Measurements from ENCODE around the gene BACE2. TPM values are rescaled to one million over a fixed set of nuclear protein-coding genes. Genes with fewer than 3 reads are reported as not detected.
A peak's percentile ranks its signal among the peaks of the same experiment; 100 is the strongest.

Gene BACE2
- total and polyA plus RNA-seq, 2 donors (not counting 3 experiments of a cell fraction or from before 2014, with no cell fraction given) = 113 to 184 TPM

- Histone ChIP-seq H3K9me3 (replicated peaks; ENCODE audit: control insufficient read depth, insufficient read depth, low read length) (no peaks in the 10 kb centered on the region), H3K79me2 (ENCODE audit: control insufficient read depth, insufficient read depth, low read length) (no peaks in the 10 kb centered on the region), H3K9ac (replicated peaks; ENCODE audit: extremely low read depth, insufficient read depth, low read length) (peak overlapping the region; percentile 79), H3K27ac (ENCODE audit: insufficient read depth, low read depth, low read length) (peak overlapping the region; percentile 99), H3K9me1 (replicated peaks; ENCODE audit: control insufficient read depth, extremely low read depth, insufficient read depth, low read length) (no peaks in the 10 kb centered on the region), H3K27me3 (ENCODE audit: control insufficient read depth in 2 of 2, insufficient read depth in 2 of 2, low read length in 2 of 2) (no peaks in the 10 kb centered on the region), H4K20me1 (replicated peaks; ENCODE audit: control insufficient read depth, extremely low read depth, insufficient read depth, low read length) (no peaks in the 10 kb centered on the region), H3K36me3 (ENCODE audit: control insufficient read depth in 2 of 2, extremely low read depth in 1 of 2, insufficient read depth in 2 of 2, low read length in 2 of 2) (peaks cover under 1 to 6% of the 10 kb centered on the region in 2 experiments), H3K4me3 (replicated peaks in 1 of 3; ENCODE audit: insufficient read depth in 1 of 3, low read depth in 1 of 3, low read length in 3 of 3) (no peak overlapping the region), H3K4me2 (ENCODE audit: insufficient read depth, low read length) (no peak overlapping the region), H3K4me1 (ENCODE audit: control insufficient read depth, extremely low read depth, insufficient read depth, low read length) (peaks cover 44% of the 10 kb centered on the region), H2AFZ (ENCODE audit: low read depth, low read length) (no peak overlapping the region)
- BruUV-seq (replicated peaks) = no TSS peak
- intact Hi-C loops (cut with micrococcal nuclease) (no loop called here), dilution Hi-C loops (cut with MboI; ENCODE audit: extremely low pct_ligation_motif_present, low sequenced_read_pairs) (no loop called here)
- ChIA-PET POLR2A (no interaction called here), CTCF (no interaction called here)
- DNase-seq (ENCODE audit: low read depth, low spot score) (no peak), FAIRE-seq (no peak)
- TF ChIP-seq POLR2A (IDR thresholded peaks at IDR 0.05; ENCODE audit: low read depth, low read length) = no peak
Observed at GRCh38 chr21:41249476-41249875, 81.5 kb downstream of the BACE2 start.

GRCh38 chr21:41250519-41250918 is 82.6 kb downstream of the BACE2 start:
- peak; percentile 93 for DNase-seq (ENCODE audit: low read depth, low spot score)
- H2AFZ ChIP-seq (ENCODE audit: low read depth, low read length) = no peak overlapping the region
- H3K36me3 ChIP-seq (ENCODE audit: control insufficient read depth in 2 of 2, extremely low read depth in 1 of 2, insufficient read depth in 2 of 2, low read length in 2 of 2) = peaks cover 2 to 8% of the 10 kb centered on the region in 2 experiments
- H3K9me1 ChIP-seq (replicated peaks; ENCODE audit: control insufficient read depth, extremely low read depth, insufficient read depth, low read length) = no peaks in the 10 kb centered on the region
- peak; percentile 28 for TF ChIP-seq GATA2 (IDR thresholded peaks at IDR 0.05; ENCODE audit: insufficient read depth, insufficient read length, low read depth, low read length)
- TF ChIP-seq JUN (IDR thresholded peaks at IDR 0.05; ENCODE audit: borderline replicate concordance, insufficient read depth, insufficient read length, low read depth) = peak; percentile 55
- TF ChIP-seq POLR2AphosphoS5 (IDR thresholded peaks at IDR 0.05; ENCODE audit: insufficient read depth, low read depth, low read length) = peak; percentile 45
- no peak for TF ChIP-seq FOS (IDR thresholded peaks at IDR 0.05; ENCODE audit: borderline replicate concordance, insufficient read depth, low read length)
- ChIA-PET CTCF (no interaction called here), POLR2A (no interaction called here)
- no peaks in the 10 kb centered on the region for H3K79me2 ChIP-seq (ENCODE audit: control insufficient read depth, insufficient read depth, low read length)
- no peaks in the 10 kb centered on the region for H3K27me3 ChIP-seq (ENCODE audit: control insufficient read depth in 2 of 2, insufficient read depth in 2 of 2, low read length in 2 of 2)
- peak; percentile 94 for FAIRE-seq
- H3K27ac ChIP-seq (ENCODE audit: insufficient read depth, low read depth, low read length) = peak overlapping the region; percentile 99
- no peaks in the 10 kb centered on the region for H3K9me3 ChIP-seq (replicated peaks; ENCODE audit: control insufficient read depth, insufficient read depth, low read length)
- no peaks in the 10 kb centered on the region for H4K20me1 ChIP-seq (replicated peaks; ENCODE audit: control insufficient read depth, extremely low read depth, insufficient read depth, low read length)
- no peak overlapping the region for H3K4me3 ChIP-seq (replicated peaks in 1 of 3; ENCODE audit: insufficient read depth in 1 of 3, low read depth in 1 of 3, low read length in 3 of 3)
- dilution Hi-C loops (cut with MboI; ENCODE audit: extremely low pct_ligation_motif_present, low sequenced_read_pairs) = no loop called here
- no TSS peak for BruUV-seq (replicated peaks)
- H3K4me2 ChIP-seq (ENCODE audit: insufficient read depth, low read length) = peak overlapping the region; percentile 32
- H3K4me1 ChIP-seq (ENCODE audit: control insufficient read depth, extremely low read depth, insufficient read depth, low read length) = peaks cover 50% of the 10 kb centered on the region
- peak overlapping the region; percentile 79 for H3K9ac ChIP-seq (replicated peaks; ENCODE audit: extremely low read depth, insufficient read depth, low read length)
- intact Hi-C loops (cut with micrococcal nuclease) = loop anchor here (1.0 kb wide), 2 partner anchors 79 to 83 kb away; no protein-coding TSS in a partner anchor
